Thymus (tissue), 11 donors: ENCODE measurements around the gene PUS1. TPM values are rescaled to one million over a fixed set of nuclear protein-coding genes. Genes with fewer than 3 reads are reported as not detected.

ENCODE experiments used
- DNase-seq, 9 donors: peaks; one replicate each; pipeline ENCODE4 v3.0.0-alpha.2; 2013; ENCODE audit warnings: low spot score in 9 of 9, low read depth in 6 of 9, missing footprints in 1 of 9
- H3K27ac ChIP-seq, 2 donors: one replicate each; pipeline ENCODE4 v1.5.1; 2013; ENCODE audit warnings: control low read depth in 1 of 2, low read depth in 1 of 2, low read length in 1 of 2, mild to moderate bottlenecking in 1 of 2, moderate library complexity in 1 of 2
- H3K27me3 ChIP-seq, 2 donors: one replicate each; pipeline ENCODE4 v1.5.1; 2013; ENCODE audit warnings: low read length in 1 of 2; ENCODE audit not compliant: control insufficient read depth in 2 of 2, insufficient read depth in 1 of 2
- H3K36me3 ChIP-seq, 2 donors: one replicate each; pipeline ENCODE4 v1.5.1; 2013; ENCODE audit warnings: low read length in 1 of 2, mild to moderate bottlenecking in 1 of 2, moderate library complexity in 1 of 2; ENCODE audit not compliant: control insufficient read depth in 2 of 2, insufficient read depth in 2 of 2
- H3K4me1 ChIP-seq, 2 donors: one replicate each; pipeline ENCODE4 v1.5.1; 2013; ENCODE audit warnings: low read length in 2 of 2; ENCODE audit not compliant: control insufficient read depth in 2 of 2, insufficient read depth in 2 of 2
- H3K4me3 ChIP-seq, 2 donors: one replicate each; pipeline ENCODE4 v1.5.1; 2013; ENCODE audit warnings: low read length in 2 of 2, control low read depth in 1 of 2, mild to moderate bottlenecking in 1 of 2
- H3K9me3 ChIP-seq, 2 donors: one replicate each; pipeline ENCODE4 v1.5.1; 2013; ENCODE audit warnings: low read length in 1 of 2, mild to moderate bottlenecking in 1 of 2; ENCODE audit not compliant: control insufficient read depth in 2 of 2, insufficient read depth in 1 of 2
- WGBS: extraction: QIAGEN DNeasy Blood & Tissue Kit; methylation state at CpG from one replicate; pipeline ENCODE4 v1.1.7; 2013; 5-methylcytosine and 5-hydroxymethylcytosine counted together
- polyA plus RNA-seq: library from polyadenylated mRNA; stranded (reverse); fragments of 200-250 nt; gene quantifications from one replicate; pipeline ENCODE4 v1.2.3, GENCODE V29; 2013
- total RNA-seq: library from RNA; stranded (reverse); fragments of 120-200 nt; gene quantifications from one replicate; pipeline ENCODE4 v1.2.4, GENCODE V29; 2013
- donor health status: healthy.

PUS1 gene
- total and polyA plus RNA-seq, 2 donors = 9.5 to 30.0 TPM

- no peak for DNase-seq
Observed at GRCh38 chr12:131907379-131908091, 21.5 kb upstream of the PUS1 start.

DNA sequence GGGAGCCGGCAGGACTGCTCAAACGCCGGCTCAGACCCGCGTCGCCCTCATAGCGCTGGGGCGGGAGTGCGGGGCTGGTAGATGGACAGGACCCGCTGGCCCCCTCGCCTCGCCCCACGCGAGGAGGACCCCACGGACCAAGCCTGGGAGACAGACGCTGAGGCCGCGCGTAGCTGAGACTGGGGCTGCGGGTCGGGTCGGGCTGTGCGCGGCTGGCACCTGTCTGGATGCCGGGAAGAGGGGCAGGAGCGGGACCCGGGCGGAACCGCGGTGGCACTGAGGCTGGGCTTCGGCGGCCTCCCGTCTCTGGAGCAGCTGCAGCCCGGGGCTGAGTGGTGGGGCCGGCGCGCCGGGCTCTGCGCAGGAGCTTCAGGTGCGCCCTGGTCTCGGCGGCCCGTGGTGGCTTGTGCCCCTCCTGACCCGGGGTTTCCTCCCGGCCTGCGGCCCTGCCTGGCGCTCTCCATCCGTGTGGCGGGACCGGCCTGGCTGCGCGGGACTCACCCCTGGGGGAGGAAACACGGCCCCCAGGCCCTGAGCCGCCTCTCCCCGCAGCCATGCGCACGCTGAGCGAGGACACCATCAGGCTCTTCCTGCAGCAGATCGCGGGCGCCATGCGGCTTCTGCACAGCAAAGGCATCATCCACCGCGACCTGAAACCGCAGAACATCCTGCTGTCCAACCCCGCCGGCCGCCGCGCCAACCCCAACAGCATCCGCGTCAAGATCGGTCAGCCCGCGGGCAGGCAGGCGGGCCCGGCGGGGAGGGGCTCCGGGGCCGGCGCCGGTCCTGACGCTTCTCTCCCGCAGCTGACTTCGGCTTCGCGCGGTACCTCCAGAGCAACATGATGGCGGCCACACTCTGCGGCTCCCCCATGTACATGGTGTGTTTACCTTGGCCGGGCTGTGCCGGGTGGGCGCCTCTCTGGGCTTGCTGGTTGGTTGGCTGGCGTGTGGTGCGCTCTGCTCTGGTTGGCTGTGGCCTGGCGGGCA is 20.7 kb upstream of the PUS1 start:
- no peak overlapping the region for H3K4me3 ChIP-seq
- H3K9me3 ChIP-seq = no peaks in the 10 kb centered on the region
- H3K36me3 ChIP-seq = peaks cover 54 to 68% of the 10 kb centered on the region in 2 donors
- H3K4me1 ChIP-seq = peaks cover 15 to 31% of the 10 kb centered on the region in 2 donors
- no peaks in the 10 kb centered on the region for H3K27me3 ChIP-seq
- H3K27ac ChIP-seq = no peak overlapping the region
- WGBS = 99% methylated on average over 96 of the region's 96 CpGs
- DNase-seq = no peak

More at GRCh38 chr12:131907379-131908091, 21.5 kb upstream of the PUS1 start:
- Histone ChIP-seq H3K9me3 (no peaks in the 10 kb centered on the region), H3K36me3 (peaks cover 48 to 64% of the 10 kb centered on the region in 2 donors), H3K27me3 (no peaks in the 10 kb centered on the region), H3K4me3 (no peak overlapping the region), H3K4me1 (peaks cover 15 to 37% of the 10 kb centered on the region in 2 donors), H3K27ac (no peak overlapping the region)
- WGBS = 99% methylated on average over 31 of the region's 31 CpGs

- H3K27ac ChIP-seq = no peak overlapping the region
- no peak for DNase-seq
Observed at GRCh38 chr12:131909081-131909751, 19.9 kb upstream of the PUS1 start.

DNA sequence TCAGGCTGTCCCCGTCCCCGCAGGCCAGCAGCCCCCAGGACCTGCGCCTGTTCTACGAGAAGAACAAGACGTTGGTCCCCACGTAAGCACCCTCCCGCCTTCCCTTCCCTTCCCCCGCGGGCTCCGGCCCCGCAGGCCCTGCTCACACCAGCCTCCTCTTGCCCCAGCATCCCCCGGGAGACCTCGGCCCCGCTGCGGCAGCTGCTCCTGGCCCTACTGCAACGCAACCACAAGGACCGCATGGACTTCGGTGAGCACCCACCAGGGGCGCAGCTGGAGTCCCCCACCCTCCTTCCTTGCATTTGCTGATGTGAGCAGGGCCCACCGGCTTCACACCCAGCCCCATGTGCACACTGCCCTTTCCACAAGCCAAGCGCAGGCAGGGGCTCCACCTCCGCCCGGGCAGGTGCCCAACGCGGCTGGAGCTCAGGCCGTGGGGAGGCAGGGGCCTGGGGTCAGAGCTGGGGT is 19.3 kb upstream of the PUS1 start:
- DNase-seq = no peak
- WGBS = 98% methylated on average over 26 of the region's 26 CpGs
- H3K4me1 ChIP-seq = peaks cover 9 to 18% of the 10 kb centered on the region in 2 donors
- H3K4me3 ChIP-seq = no peak overlapping the region
- H3K27me3 ChIP-seq = no peaks in the 10 kb centered on the region
- H3K36me3 ChIP-seq = peaks cover 66 to 81% of the 10 kb centered on the region in 2 donors
- H3K27ac ChIP-seq = no peak overlapping the region
- H3K9me3 ChIP-seq = no peaks in the 10 kb centered on the region

More at GRCh38 chr12:131909081-131909751, 19.9 kb upstream of the PUS1 start:
- Histone ChIP-seq H3K36me3 (peaks cover 60 to 76% of the 10 kb centered on the region in 2 donors), H3K4me3 (no peak overlapping the region), H3K4me1 (peaks cover 14 to 24% of the 10 kb centered on the region in 2 donors), H3K27me3 (no peaks in the 10 kb centered on the region), H3K9me3 (no peaks in the 10 kb centered on the region)
- 99% methylated on average over 61 of the region's 61 CpGs for WGBS

GRCh38 chr12:131910302-131911027 is 18.6 kb upstream of the PUS1 start:
- no peak overlapping the region for H3K4me3 ChIP-seq
- H3K27ac ChIP-seq = no peak overlapping the region
- 93% methylated on average over 23 of the region's 23 CpGs for WGBS
- H3K4me1 ChIP-seq = peaks cover 2 to 11% of the 10 kb centered on the region in 2 donors
- no peak for DNase-seq
- H3K27me3 ChIP-seq = no peaks in the 10 kb centered on the region
- H3K36me3 ChIP-seq = peaks cover 73 to 88% of the 10 kb centered on the region in 2 donors
- no peaks in the 10 kb centered on the region for H3K9me3 ChIP-seq

GRCh38 chr12:131911028-131911650 is 17.9 kb upstream of the PUS1 start:
- H3K27ac ChIP-seq = no peak overlapping the region
- DNase-seq = no peak

DNA sequence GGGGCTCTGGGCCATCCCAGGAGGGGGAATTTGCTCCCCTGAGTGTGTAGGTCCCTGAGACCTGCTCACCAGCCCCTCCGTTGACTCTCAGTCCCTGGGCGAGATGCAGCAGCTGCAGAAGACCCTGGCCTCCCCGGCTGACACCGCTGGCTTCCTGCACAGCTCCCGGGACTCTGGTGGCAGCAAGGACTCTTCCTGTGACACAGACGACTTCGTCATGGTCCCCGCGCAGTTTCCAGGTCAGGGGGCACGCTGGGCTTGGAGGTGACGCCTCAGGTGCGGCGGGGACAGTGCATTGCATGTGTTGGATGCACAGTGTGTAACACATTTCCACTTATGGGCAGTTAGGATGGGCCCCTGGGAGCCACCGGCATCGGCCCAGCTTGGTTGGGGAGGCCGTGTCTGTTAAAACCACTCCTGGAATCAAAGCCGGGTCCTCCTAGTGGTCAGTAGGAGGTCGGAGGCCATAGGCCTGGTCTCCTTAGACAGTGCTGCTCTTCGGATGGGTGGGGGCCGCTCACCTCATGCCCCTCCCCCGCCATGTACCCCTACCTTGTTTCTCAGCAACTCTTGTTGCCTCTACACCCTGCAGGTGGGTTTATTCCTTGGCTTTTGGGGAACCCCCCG is 17.1 kb upstream of the PUS1 start:
- H3K36me3 ChIP-seq = peaks cover 80 to 95% of the 10 kb centered on the region in 2 donors
- H3K27me3 ChIP-seq = no peaks in the 10 kb centered on the region
- no peak overlapping the region for H3K4me3 ChIP-seq
- H3K9me3 ChIP-seq = no peaks in the 10 kb centered on the region
- H3K4me1 ChIP-seq = no peaks in the 10 kb centered on the region
- no peak overlapping the region for H3K27ac ChIP-seq
- no peak for DNase-seq
- WGBS = 94% methylated on average over 22 of the region's 22 CpGs

More at GRCh38 chr12:131911028-131911650, 17.9 kb upstream of the PUS1 start:
- H3K9me3 ChIP-seq = no peaks in the 10 kb centered on the region
- peaks cover 0 to 5% of the 10 kb centered on the region in 2 donors for H3K4me1 ChIP-seq
- H3K27me3 ChIP-seq = no peaks in the 10 kb centered on the region
- H3K4me3 ChIP-seq = no peak overlapping the region
- H3K36me3 ChIP-seq = peaks cover 78 to 95% of the 10 kb centered on the region in 2 donors
- WGBS = 98% methylated on average over 17 of the region's 17 CpGs
